ENCODE data around the gene ANTXR2. TPM values are rescaled to one million over a fixed set of nuclear protein-coding genes. Genes with fewer than 3 reads are reported as not detected.
A peak's percentile ranks its signal among the peaks of the same experiment; 100 is the strongest.

The ANTXR2 gene
- total and polyA plus RNA-seq, 2 donors (not counting 3 experiments of a cell fraction or from before 2014, with no cell fraction given): 6.6 to 64.6 TPM

DNA sequence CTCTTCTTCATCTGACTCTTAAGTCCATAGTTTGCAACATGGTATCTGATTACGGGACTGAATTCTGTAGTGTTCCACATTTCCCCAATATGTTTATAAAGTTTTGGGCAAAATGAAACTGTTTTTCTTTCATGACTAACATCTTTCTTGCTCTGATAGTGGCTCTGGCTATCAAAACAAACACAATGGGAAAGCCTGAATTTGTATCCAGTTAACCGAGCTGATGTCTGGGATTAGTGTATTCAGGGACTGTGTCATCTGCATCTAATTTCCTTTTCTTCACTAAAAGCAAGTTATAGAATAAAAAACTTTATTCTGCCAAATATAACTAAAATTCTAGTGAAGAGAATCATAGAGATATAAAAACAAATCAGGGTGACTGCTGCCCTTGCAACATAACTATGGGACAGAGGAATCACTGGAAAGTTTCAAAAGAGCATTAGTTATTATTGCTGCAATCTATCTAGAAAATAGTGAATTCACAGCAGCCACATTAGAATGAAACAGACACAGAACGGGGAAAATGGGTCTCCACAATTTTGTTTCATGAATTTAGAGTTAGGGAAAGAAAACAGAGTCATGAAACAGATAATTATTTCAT, 61.3 kb downstream of the ANTXR2 start:
- ChIA-PET CTCF (interaction anchor here (0.9 to 1.0 kb wide), 2 partner anchors 14 to 190 kb away, joined by 3 to 5 read pairs; no protein-coding TSS in a partner anchor), POLR2A (interaction anchor here (0.9 kb wide), 1 partner anchor 61 kb away, joined by 3 read pairs; the partner anchor contains the start of gene ANTXR2)
- no TSS peak for BruUV-seq (replicated peaks)
- Histone ChIP-seq H3K9me3 (replicated peaks; ENCODE audit: control insufficient read depth, insufficient read depth, low read length) (no peaks in the 10 kb centered on the region), H3K27me3 (ENCODE audit: control insufficient read depth in 2 of 2, insufficient read depth in 2 of 2, low read length in 2 of 2) (no peaks in the 10 kb centered on the region), H3K36me3 (ENCODE audit: control insufficient read depth in 2 of 2, extremely low read depth in 1 of 2, insufficient read depth in 2 of 2, low read length in 2 of 2) (no peaks in the 10 kb centered on the region), H3K27ac (ENCODE audit: insufficient read depth, low read depth, low read length) (peak overlapping the region; percentile 61), H3K4me3 (replicated peaks in 1 of 3; ENCODE audit: insufficient read depth in 1 of 3, low read depth in 1 of 3, low read length in 3 of 3) (peak overlapping the region in 1 of 3 experiments; percentile 46), H3K79me2 (ENCODE audit: control insufficient read depth, insufficient read depth, low read length) (no peaks in the 10 kb centered on the region), H4K20me1 (replicated peaks; ENCODE audit: control insufficient read depth, extremely low read depth, insufficient read depth, low read length) (no peaks in the 10 kb centered on the region), H3K9me1 (replicated peaks; ENCODE audit: control insufficient read depth, extremely low read depth, insufficient read depth, low read length) (no peaks in the 10 kb centered on the region), H3K4me2 (ENCODE audit: insufficient read depth, low read length) (peak overlapping the region; percentile 95), H2AFZ (ENCODE audit: low read depth, low read length) (no peak overlapping the region), H3K9ac (replicated peaks; ENCODE audit: extremely low read depth, insufficient read depth, low read length) (peak overlapping the region; percentile 27), H3K4me1 (ENCODE audit: control insufficient read depth, extremely low read depth, insufficient read depth, low read length) (peaks cover 41% of the 10 kb centered on the region)
- dilution Hi-C loops (cut with MboI; ENCODE audit: extremely low pct_ligation_motif_present, low sequenced_read_pairs): no loop called here
- DNase-seq (ENCODE audit: low read depth, low spot score) (peak; percentile 85), FAIRE-seq (peak; percentile 81)
- intact Hi-C loops (cut with micrococcal nuclease): no loop called here
- TF ChIP-seq EZH2 (IDR thresholded peaks at IDR 0.05; ENCODE audit: borderline replicate concordance, low read depth, low read length, severe bottlenecking) (no peak), POLR2AphosphoS5 (IDR thresholded peaks at IDR 0.05; ENCODE audit: insufficient read depth, low read depth, low read length) (no peak), FOS (IDR thresholded peaks at IDR 0.05; ENCODE audit: borderline replicate concordance, insufficient read depth, low read length) (peak; percentile 53), GATA2 (IDR thresholded peaks at IDR 0.05; ENCODE audit: insufficient read depth, insufficient read length, low read depth, low read length) (peak; percentile 50)
- TF ChIP-seq, protein P1, sequence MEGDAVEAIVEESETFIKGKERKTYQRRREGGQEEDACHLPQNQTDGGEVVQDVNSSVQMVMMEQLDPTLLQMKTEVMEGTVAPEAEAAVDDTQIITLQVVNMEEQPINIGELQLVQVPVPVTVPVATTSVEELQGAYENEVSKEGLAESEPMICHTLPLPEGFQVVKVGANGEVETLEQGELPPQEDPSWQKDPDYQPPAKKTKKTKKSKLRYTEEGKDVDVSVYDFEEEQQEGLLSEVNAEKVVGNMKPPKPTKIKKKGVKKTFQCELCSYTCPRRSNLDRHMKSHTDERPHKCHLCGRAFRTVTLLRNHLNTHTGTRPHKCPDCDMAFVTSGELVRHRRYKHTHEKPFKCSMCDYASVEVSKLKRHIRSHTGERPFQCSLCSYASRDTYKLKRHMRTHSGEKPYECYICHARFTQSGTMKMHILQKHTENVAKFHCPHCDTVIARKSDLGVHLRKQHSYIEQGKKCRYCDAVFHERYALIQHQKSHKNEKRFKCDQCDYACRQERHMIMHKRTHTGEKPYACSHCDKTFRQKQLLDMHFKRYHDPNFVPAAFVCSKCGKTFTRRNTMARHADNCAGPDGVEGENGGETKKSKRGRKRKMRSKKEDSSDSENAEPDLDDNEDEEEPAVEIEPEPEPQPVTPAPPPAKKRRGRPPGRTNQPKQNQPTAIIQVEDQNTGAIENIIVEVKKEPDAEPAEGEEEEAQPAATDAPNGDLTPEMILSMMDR (IDR thresholded peaks at IDR 0.05; ENCODE audit: extremely low read depth in 1 of 2, insufficient read depth in 1 of 2, low read depth in 1 of 2, low read length in 2 of 2): no peak

Measured in endothelial cell of umbilical vein (primary cell).